HG03139 (cell line): ENCODE data around the gene WNT1.

ENCODE experiments used
- ATAC-seq: cut with Tn5 transposase; IDR thresholded peaks from one replicate; pipeline ENCODE4 v1.9.1; 2021; ENCODE audit not compliant: unreplicated experiment

Gene WNT1

GRCh38 chr12:48978291-48978740 is at the start of gene WNT1:
TSS of gene WNT1 (plus strand) at chr12:48978322. CDS start at chr12:48978651, 329 bp downstream.
- ATAC-seq: no peak

GRCh38 chr12:48929551-48929950 is 48.6 kb upstream of the WNT1 start:
- no peak for ATAC-seq

DNA sequence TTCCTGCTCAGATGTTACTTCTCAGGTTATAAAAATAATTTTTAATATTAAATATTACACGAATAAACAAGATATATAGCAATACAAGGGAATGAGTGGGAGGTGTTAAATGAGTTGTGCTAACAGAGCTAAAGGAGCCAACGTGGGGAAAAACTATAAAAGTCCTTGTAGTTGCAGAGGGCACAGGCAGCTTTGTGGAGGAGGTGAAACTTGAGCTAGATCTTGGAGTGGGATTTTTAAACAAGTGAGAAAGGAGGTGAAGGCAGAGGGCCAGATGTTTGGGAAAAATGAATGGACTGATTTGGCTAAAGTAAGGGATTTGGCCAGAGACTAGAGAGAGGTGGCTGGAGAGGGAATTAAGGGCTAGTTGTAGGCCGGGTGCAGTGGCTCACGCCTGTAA is 47.6 kb upstream of the WNT1 start:
- no peak for ATAC-seq

DNA sequence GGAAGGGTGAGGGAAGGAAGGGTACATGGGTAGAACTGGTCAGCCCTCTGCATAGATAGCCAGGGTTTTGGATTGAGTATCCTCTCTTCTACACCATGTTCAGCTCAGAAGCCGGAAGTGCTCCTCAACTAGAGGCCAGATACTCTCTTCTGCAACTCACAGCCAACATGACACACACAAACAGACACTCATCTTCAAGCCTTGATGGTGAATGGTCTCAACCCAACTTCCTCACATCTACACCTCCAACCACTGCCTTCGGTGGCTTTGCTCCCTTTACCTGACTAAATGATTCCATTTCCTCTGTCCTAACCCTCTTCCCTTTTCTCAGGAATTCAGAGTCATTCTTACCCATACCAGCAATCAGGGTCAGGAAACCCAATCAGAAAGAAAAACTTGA is 45.2 kb upstream of the WNT1 start:
- ATAC-seq: no peak

DNA sequence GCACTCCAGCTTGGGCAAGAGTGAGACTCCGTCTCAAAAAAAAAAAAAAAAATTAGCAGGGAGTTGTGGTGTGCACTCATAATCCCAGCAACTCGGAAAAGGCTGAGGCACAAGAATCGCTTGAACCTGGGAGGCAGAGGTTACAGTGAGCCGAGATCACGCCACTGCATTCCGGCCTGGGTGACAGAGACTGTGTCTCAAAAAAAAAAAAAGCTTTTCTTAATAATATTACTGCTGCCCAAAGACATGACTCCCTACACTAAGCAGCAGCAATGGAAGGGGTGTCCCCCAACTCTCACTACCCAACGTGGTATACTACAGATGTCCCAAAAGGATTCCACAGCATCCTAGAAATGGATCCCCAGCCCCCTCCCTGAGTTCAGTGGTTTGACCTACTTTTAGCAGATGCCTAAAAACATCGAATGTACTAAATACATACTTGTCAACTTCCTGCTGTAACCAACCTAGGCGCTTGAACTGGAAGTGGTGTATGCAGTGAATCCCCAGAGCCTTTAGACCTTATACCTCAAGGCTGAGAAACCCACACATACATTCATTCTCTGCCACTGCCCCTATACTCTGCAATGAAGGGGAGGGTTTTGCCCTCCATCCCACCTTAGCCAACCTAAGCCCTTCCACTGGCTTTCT is 44.3 kb upstream of the WNT1 start:
- ATAC-seq: no peak

DNA sequence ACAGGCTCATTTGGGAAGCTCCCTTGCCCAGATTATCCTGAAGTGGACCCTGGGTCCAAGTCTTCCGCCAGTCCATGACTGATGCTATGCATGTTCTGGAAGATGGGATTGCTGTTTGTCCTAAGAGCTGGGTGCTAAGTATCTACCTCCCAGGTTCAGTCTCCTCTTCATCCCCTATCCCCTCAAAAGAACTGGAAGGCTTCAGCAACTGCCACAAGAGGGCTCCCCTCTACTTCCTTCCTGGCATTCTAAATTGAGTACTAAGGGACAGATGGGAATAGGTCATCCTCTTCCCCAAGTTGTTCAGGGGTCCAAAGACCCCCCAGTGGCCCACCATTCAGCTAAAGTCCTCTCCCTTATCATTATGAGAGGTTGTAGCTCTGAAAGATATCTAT is 43.8 kb upstream of the WNT1 start:
- ATAC-seq: no peak

GRCh38 chr12:48936379-48936979 is 41.6 kb upstream of the WNT1 start:
- ATAC-seq: no peak

DNA sequence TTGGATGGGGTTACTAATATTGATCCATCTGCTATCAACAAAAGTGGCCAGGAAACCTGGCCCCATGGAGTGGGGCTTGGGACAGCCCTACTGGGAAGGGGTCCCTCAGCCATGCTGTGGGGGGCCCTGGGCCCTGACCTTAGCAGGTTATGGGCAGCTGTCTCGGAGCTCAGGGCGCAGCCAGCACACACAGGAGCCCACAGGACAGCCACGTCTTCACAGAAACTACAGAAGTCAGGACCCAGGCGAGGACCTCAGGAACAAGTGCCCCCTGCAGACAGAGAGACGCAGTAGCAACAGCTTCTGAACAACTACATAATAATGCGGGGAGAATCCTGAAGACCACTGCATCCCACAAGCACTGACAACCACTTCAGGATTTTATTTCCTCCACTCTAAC is 41.0 kb upstream of the WNT1 start:
- no peak for ATAC-seq

DNA sequence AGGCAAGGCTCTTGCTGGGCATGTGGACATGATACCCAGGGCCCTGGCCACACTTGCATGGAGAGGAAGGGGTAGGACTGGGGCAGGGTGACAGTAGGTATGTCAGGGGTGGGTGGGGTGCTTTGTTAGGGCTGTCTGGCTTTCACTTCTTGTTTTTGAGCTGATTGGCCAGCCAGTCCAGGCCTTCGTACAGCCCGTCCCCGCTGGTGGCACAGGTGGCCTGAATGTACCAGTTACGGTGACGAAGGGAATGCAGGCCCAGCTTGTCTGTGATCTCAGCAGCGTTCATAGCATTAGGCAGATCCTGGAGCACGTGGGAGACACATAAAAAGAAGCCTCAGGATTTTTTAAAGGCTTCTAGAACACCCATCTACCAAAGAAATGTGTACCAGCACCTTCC is 39.3 kb upstream of the WNT1 start:
- ATAC-seq: no peak

- ATAC-seq: no peak
Measured at GRCh38 chr12:48940181-48940580, 37.9 kb upstream of the WNT1 start.

DNA sequence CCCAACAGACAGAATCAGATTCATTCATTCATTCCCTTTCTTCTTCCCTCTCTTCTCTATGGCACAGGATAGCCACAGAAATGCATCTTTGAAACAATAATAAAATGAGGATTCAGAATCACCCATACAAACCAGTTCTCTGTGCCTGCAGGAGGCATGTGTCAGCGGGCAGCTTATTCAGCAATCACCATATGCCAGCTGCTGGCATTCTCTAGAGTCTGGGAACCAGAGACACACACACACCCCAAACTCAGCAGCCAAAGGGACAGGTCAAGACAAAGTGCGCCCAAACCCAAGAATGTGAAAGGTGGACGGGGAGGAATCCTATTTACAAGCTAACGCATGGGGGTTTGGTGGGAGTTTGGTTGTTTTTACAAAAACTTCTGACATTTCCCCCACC is 34.9 kb upstream of the WNT1 start:
- no peak for ATAC-seq

DNA sequence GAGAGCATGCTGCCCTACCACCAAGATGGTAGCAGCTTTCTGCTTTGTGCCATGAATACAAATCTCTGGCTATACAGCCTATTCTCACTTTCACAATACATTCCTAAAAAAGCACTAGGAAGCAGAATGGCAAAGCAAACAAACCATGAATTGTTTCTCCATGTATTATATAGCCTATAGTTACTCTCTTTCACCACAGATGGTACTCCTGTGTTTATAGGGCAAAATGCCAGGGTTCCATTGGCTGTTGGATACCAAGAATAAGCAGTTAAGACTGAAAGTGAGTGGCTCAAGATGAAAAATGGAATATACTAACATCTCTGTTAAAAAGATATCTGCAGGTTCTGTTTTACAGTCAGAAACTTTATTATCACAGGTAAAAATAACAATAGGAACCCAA is 31.9 kb upstream of the WNT1 start:
- ATAC-seq: no peak

GRCh38 chr12:48946943-48947342 is 31.2 kb upstream of the WNT1 start:
- no peak for ATAC-seq

DNA sequence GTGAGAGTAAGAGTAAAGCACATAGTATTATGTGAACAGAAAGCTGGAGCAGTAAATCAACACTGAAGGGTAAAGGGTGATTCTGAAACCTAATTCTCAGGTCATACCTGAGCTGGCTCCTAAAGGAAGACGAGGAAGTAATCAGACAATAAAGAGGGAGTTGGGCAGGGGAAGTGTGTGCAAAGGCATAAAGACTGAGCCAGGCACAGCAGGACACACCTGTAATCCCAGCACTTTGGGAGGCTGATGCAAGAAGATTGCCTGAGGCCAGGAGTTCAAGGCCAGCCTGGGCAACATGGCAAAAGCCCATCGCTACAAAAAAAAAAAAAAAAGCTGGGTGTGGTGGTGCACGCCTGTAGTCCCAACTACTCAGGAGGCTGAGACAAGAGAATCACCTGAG is 30.4 kb upstream of the WNT1 start:
- no peak for ATAC-seq

GRCh38 chr12:48952691-48953090 is 25.4 kb upstream of the WNT1 start:
- no peak for ATAC-seq

GRCh38 chr12:48954061-48954460 is 24.1 kb upstream of the WNT1 start:
- no peak for ATAC-seq

DNA sequence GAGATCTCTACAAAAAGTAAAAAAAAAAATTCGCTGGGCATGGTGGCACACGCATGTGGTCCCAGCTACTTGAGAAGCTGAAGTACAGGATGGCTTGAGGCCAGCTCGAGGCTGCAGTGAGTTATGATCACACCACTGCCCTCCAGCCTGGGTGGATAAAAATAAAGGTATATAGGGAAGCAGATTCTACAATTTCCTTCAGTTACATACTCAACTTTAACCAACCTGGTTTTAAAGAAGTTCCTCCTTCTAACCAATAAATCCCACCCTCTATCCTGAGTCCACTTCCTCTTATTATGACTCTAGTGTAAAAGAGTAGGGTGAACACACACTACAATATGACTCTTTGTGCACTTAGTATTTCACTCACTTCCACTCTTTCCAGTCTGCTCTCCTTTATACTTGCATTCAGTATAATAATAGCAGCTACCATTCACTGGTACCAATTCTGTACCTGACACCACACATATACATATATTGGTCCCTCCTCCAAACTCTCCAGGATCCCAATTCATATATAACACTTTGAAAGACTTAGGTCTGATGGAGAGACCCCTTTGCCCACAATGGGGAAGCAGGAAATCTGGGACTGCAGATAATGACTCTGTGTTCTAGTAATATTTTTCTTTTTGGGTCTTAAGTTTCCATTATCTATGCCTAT is 23.2 kb upstream of the WNT1 start:
- no peak for ATAC-seq

DNA sequence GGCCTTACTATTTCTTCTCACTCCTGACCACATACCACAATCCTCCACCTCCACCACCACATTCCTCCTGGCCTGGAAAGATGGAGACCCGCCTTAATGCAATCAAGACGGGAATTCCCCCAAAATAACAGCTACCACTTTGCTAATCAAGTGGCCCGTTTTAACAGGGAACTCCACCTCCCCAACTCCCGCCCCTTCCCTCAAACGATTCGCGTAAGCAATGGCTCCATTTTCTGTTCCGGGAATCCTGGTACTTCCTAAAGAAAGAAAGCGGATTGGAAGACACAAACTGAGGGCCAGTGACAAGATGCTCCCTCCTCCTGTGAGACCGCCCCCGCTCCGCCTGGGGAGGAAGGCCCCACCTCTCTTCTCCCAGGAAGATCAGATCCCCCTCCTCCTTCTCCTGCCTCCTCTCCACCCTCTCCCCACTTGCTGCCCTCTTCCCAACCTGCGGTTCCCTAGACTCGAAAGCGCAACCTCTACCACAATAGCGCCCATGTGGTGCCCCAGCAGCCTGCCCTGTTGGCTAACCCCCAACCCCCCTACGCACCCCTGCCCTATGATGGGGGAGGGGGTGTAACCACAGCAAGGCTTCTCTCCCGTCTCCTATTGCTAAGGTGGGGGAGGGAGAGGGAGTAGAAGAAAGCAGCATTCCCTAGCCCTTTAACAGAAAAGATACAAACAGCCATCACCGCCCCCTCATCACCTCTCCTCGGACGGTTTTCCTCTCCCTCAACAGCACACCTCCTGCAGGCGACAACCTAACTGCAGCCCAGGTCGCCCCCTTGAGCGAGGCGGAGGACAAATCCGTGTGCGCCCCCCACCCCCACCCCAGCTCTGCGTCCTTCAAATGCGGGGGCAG is 21.6 kb upstream of the WNT1 start:
- no peak for ATAC-seq

GRCh38 chr12:48957141-48958048 is 20.7 kb upstream of the WNT1 start, which contains the start of gene ARF3:
TSS of gene ARF3 (minus strand) at chr12:48957487. CDS start at chr12:48941095, 16,392 bp downstream.
- peak; percentile 89 for ATAC-seq

GRCh38 chr12:48958049-48958388 is 20.1 kb upstream of the WNT1 start:
- no peak for ATAC-seq

DNA sequence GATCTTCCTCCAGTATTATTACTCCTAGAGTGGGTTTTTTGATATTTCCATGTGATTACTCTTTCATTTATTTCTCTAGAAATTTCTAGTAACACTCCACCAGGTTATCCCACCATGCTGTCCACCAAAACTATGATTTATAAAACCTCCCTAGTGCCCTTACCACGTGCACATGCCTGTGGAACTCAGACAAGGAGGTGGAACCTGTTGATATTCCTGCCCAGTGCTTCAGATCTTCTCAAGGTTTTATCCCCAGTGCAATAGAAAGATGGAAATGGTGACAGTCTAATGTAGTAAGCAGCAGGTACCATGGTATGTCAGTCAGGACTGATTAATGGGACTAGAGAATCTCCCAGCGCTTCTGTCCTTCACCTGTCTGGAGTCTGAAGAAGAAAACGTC is 17.3 kb upstream of the WNT1 start:
- no peak for ATAC-seq
